ENCODE results near the gene CA10.

The CA10 gene

DNA sequence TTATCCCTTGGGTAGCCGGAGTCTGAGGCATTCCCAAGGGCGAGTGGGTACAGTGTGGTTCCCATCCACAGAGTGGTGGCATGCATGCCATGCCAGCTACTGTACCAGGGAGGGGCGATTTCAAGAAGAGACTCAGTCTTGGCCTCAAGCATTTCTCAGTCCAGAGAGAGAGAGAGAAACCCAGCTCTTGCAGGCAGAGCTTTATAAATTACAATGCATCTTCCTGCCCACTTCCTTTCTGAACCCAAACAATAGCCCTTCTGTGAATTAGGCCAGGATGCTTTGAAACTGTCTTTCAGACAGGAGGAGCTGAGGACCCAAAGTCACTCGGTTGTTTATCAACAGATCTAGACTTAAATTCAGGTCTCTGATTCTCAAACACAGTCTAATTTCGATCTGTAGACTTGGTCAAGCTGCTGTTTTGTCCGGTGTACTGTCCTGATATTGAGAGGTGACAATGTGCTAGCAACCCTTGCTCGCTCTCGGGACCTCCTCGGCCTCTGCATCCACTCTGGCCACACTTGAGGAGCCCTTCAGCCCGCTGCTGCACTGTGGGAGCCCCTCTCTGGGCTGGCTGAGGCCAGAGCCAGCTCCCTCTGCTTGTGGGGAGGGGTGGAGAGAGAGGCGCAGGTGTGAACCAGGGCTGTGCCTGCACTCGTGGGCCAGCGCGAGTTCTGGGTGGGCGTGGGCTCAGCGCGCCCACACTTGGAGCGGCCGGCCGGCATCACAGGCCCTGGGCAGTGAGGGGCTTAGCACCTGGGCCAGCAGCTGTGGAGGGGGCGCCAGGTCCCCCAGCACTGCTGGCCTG lies 490.2 kb downstream of the CA10 start:
- TF ChIP-seq CTCF (conservative IDR thresholded peaks at IDR 0.05) = no peak
- no peak overlapping the region for H3K27ac ChIP-seq

- no peak overlapping the region for H3K27ac ChIP-seq
- TF ChIP-seq CTCF (conservative IDR thresholded peaks at IDR 0.05) = no peak
Observed at GRCh38 chr17:51667706-51668083, 490.8 kb downstream of the CA10 start.

DNA sequence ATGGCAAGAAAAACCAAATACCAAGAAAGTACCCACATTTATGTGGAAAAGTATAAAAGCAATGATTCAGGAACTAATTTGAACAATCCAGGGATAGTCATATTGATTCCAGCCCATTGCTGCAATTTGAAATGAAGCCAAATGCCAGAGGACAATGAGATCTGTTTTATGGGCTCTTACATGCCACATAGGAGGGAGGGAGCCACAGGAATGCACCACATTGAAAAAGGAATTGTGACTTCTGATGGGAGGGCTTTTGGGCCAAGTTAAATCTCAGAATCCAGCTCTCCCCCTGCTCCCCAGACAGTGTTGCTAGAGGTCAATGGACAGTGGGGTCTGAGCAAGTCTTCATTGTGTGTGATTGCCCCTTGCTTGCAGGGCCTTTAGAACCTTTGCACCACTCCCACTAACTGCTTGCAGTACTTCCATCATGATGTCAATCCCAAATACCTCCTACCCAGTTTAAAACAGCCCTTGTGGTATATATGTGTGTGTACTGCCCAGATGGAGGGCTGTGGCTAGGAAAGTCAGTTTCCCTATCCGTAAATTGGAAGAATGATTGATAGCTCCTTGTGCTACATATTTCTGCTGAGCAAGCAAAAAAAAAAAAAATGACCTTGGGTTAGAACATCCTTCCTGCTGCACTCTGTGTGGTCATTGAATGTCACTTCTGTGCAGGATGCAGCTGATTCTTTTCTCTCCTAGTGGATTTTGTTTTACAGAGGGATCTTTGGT lies 491.4 kb downstream of the CA10 start:
- H3K27ac ChIP-seq = no peak overlapping the region
- TF ChIP-seq CTCF (conservative IDR thresholded peaks at IDR 0.05) = no peak

DNA sequence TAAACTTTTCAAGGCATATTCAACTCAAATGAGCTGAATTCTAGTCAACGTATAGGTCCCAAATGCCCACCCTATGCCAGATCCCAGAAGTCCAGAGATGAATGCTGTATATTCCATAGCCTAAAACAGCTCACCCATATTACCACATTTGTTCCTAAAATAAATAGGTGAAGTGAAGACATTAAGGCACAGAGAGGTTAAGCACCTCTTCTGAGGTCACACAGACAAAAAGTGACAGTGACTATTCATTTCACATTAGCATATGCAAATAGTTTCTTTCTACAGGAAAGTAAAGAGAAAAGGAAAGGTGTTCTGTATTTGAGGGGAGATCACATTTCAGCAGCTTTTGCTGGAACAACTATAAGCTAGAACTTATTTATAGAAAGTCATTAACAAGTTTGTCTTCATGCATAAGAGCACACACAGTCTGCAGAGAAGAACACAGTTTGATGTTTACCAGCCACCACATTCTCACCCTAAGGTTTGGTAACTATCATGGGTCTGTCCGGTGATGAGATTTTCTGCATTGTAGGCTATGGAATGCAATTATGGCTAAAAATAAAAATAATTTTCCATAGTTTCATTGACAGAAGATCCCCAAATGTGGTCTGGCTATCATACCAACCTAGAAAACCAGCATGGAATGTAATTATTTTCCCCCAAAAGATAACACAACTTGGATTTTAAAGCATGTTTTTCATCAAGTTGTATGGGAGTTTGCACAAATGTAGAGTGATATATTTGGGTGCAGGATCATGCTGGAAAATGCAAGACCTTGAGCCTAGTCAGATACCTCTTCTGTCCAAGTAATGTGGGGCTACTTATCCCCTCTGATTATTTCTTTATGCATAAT lies 496.1 kb downstream of the CA10 start:
- H3K27ac ChIP-seq = no peak overlapping the region
- TF ChIP-seq CTCF (conservative IDR thresholded peaks at IDR 0.05) = no peak

- no peak overlapping the region for H3K27ac ChIP-seq
- no peak for TF ChIP-seq CTCF (conservative IDR thresholded peaks at IDR 0.05)
Observed at GRCh38 chr17:51661403-51661802, 497.1 kb downstream of the CA10 start.

DNA sequence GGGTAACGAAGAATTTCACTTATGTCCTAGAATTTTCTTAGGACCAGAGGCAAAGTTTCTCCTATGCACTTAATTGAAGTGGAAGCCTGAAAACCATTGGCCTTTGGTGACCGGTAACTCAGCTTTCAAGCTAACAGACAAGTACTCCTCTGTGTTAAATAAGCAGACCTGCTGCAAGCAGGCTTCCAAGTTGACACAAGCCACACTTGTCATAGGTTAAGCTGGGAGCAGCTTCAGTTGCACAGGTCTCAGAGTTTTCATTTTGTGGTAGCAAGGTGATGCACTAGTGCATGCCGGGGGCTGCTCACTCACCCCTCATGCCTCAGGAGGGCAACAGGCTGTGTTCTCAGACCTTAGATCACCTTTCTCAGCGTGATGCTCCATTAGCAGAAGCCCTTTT lies 498.2 kb downstream of the CA10 start:
- H3K27ac ChIP-seq = no peak overlapping the region
- TF ChIP-seq CTCF (conservative IDR thresholded peaks at IDR 0.05) = no peak

GRCh38 chr17:51657224-51657623 lies 501.3 kb downstream of the CA10 start:
- TF ChIP-seq CTCF (conservative IDR thresholded peaks at IDR 0.05) = no peak
- no peak overlapping the region for H3K27ac ChIP-seq

Measured in VCaP (cell line).